Activated CD4-positive, alpha-beta T cell treated with anti-CD3 and anti-CD28 coated beads for 48 hours (primary cell): Measurements from ENCODE around the gene KIAA0513.
A peak's percentile ranks its signal among the peaks of the same experiment; 100 is the strongest.

Source experiments
- DNase-seq: peaks from one replicate; pipeline ENCODE4 v3.0.0-alpha.2; 2020

The KIAA0513 gene

GRCh38 chr16:85027349-85027957 is at the start of gene KIAA0513:
KIAA0513 (plus strand) TSS chr16:85027795; CDS start chr16:85067072, 39,277 bp downstream.
- peak; percentile 97 for DNase-seq

- no peak for DNase-seq
Measured at GRCh38 chr16:84979516-84979915, 48.1 kb upstream of the KIAA0513 start.

- DNase-seq = no peak
Measured at GRCh38 chr16:84982434-84982833, 45.2 kb upstream of the KIAA0513 start.

DNA sequence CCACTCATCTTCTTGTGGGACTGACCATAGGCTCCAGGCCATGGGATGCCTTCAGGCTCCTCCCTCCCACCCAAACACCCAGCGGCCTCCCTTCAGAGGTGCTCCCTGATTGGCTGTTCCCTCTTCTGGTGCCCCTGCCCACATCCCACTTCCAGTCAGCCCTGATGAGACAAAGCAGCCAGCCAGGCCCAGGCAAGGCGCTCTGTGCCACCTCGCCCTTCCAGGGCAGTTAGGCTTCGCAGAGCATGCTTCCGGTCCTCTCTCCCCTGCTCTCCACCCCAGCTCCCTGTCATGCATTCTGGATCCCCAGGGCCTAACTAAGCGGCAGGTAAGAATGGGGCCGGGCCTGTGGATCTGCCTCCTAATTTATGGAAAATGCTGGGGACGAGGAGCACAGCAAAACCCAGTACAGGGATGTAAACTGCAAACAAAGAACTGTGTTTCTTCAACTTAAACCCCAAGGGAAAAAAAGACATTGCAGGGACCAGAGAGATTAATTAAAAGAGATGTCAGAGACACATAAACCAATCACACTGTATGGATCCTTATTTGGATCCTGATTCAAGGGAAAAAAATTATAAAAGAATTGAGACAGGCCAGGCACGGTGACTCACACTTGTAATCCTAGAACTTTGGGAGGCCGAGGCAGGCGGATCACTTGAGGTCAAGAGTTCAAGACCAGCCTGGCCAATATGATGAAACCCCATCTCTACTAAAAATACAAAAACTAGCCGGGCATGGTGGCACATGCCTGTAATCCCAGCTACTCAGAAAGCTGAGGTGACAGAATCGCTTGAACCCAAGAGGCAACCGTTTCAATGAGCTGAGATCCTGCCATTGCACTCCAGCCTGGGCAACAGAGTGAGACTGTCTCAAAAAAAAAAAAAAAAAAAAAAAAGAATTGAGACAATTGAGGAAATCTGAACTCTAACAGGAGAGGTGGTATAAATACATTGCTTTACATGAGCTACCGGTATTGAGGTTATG is 42.2 kb upstream of the KIAA0513 start:
- no peak for DNase-seq

- DNase-seq = peak; percentile 40
Measured at GRCh38 chr16:84986102-84986501, 41.5 kb upstream of the KIAA0513 start.

- DNase-seq = no peak
Measured at GRCh38 chr16:84986879-84987278, 40.7 kb upstream of the KIAA0513 start.

- no peak for DNase-seq
Measured at GRCh38 chr16:84988328-84989080, 39.1 kb upstream of the KIAA0513 start.

DNA sequence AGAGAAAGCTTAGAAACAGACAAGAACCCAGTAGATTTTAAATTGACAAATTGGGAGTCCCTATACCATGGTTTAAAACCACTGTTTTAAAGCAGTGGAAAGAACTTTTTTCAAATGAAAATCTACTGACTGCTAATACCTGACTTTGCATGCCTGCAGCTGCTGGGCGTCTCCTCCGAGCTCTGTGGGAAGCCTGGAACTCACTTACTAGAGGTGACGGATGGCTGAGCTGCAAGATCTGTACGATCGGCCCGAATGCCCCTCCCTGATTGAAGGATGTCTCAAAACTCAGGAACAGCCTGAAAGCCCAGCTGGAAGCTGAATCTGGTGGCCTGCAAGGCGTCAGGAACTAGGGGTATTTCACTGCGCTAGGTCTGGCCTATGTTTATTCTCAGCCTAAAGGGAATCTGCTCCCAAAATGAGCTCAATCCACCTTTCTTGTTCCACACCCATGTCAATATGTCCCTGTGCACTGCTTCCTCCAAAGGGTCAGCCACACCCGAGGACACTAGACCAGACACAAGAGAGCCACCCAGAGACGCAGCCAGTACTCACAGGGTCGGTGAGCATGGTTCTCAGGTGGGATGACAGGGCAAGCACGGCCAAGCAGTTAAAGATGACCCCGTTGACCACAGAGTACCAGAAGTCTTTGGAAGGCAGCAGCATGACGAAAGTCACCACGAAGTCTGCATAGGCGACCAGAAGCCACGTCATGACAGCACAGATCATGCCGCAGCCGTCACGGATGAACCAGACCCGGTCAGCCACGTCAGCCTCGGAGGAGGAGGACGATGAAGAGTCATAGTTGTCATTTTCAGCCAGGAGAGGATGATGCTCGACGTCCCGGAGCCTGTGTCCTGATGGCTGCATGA is 37.6 kb upstream of the KIAA0513 start:
- no peak for DNase-seq

GRCh38 chr16:84990782-84991181 is 36.8 kb upstream of the KIAA0513 start:
- no peak for DNase-seq

DNA sequence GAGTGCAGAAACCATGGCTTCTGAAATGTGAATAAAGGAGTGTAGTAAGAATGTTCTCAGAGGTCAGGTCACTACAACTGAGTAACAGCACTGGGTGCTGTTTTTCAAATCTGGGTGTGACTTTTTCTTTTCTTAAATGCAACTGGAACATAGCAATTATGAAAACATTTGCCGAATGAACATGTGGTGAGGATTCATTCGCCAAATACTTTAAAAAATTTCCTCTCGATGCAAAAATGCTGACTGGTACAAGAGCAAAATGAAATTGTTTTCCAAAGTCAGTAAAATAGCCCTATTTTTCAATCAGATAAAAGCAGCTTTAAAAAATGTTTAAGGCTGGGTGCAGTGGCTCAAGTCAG is 34.9 kb upstream of the KIAA0513 start:
- no peak for DNase-seq

DNA sequence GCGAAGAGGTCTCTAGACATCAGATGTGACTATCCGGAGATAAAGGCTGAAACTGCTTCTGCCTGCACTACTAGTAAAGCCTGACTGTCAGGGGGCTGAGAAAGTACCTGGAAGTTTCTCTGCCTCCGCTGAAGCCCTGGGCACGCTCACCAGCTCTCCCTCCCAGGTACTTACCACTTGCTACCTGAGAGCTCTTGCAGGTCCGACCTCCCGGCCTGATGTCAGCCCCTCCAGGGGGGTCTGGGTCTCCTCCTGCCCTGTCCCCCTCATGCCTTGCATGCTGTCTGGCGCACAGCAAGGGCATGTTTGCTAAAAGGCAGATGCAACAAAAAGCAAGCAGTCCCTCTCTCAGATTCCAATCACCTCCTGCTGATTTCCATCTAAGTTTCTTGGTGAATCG is 33.7 kb upstream of the KIAA0513 start:
- DNase-seq = no peak

- DNase-seq = peak; percentile 36
Measured at GRCh38 chr16:84995663-84996062, 31.9 kb upstream of the KIAA0513 start.

DNA sequence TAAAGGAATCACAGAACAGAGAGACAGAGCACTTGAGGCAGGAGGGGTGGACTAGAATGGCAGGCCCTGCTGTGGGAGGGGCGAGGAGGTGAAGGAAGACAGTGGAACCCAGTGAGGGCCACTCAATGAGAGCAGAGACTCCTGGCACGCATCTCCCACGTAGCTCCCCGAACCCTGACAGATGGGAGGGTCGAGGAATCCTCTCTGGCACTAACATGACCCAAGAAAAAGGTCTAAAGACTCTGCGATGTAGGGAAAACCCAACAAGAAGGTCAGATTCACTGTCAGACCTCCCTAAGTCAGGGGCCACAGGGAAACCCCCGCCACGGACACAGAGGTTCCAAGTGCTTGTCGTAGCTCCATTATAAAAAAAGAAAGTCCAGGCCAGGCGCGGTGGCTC is 31.2 kb upstream of the KIAA0513 start:
- no peak for DNase-seq

- DNase-seq = no peak
Measured at GRCh38 chr16:84999200-84999599, 28.4 kb upstream of the KIAA0513 start.

- no peak for DNase-seq
Measured at GRCh38 chr16:84999857-85000480, 27.6 kb upstream of the KIAA0513 start.

DNA sequence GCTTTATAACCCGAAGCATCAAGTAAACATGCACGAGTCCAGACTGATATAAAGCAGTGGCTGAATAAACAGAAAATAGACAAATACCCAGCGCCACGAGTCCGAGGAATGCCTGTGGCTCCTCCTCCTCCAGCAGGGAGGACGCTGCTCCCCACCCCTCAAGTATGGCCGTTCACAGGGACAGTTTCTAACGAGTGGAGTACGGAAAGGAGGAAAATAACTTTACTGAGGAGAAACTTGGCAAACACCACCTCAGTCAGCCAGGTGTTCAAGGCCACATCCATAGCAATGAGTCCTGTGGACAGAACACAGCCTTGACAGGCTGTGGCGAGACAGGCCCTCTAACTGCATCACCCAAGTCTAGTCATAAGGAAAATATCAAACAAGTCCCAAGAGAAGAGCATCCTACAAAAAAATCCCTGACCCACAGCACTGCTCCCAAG is 25.5 kb upstream of the KIAA0513 start:
- DNase-seq = no peak

DNA sequence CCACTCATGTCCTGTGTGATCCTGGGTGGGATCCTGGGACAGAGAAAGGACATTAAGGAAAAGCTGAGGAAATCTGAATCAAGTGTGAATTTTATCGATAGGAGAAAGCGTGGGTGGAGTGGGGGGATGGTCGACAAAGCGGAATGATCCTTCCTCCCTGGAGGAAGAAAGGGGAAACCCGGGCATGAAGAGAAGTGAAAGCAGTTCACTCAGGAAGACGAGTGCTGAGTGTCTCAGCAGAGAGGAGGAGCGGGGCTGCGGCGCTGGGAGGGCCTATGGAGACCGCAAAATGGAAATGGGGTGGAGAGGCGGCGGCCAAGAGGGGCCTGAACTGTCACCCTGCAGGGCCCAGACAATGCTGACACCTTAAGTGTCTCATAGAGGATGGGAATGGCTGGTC is 25.0 kb upstream of the KIAA0513 start:
- no peak for DNase-seq

DNA sequence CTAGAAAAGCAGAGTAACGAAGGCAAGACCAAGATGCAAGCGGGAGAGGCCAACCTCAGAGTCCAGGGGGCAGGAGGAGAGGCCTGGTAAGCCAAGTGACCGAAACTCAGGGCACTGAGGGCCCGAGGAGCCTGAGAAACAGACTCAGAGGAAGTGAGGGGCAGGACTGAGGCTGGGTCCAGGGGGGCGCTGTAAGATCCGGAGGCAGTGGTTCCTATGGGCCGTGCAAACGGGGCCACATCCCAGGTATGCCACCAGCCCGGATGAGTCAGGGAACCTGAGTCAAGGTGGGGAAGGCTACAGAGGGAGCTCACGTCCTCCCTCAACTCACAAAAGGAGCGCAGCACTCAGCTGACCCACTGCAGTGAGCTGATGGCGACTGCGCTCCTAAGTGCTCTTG is 24.5 kb upstream of the KIAA0513 start:
- no peak for DNase-seq

DNA sequence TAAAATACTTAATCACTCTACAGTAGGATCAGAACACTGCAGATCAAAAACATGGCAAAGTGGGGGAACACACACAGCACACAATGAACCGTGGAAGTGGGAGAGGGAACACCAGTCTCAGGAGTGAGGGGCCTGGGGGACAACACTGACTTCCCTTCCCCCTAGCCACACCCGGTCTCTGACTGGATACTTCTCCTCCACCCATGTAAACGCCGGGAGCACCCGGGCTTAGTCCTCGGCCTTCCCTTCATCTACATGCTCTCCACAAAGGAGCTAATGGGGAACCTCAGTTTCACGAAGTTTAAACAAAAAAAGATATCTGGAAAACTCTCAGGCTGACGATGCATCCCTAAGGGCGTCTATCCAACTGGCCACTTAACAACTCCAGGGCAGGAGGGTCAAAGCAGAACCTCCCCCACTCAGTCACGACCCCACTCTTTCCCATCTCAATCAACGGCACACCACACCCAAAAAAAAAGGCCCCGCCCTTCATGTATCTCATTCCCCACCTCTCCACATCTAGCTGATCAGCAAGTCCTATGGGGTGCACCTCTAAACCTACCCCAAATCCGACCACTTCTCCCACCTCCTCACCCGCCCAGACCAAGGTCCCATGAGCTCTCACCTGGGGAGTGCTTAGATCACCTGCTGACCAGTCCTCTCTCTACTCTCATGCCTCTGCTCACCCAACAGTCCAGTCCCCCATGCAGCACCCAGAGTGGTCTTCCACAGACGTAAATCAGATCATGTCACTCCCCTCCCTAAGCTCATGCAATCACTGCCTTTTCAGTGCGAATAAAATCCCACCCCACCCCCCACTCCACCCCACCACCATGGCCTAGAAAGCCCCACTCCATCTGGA is 23.6 kb upstream of the KIAA0513 start:
- no peak for DNase-seq

DNA sequence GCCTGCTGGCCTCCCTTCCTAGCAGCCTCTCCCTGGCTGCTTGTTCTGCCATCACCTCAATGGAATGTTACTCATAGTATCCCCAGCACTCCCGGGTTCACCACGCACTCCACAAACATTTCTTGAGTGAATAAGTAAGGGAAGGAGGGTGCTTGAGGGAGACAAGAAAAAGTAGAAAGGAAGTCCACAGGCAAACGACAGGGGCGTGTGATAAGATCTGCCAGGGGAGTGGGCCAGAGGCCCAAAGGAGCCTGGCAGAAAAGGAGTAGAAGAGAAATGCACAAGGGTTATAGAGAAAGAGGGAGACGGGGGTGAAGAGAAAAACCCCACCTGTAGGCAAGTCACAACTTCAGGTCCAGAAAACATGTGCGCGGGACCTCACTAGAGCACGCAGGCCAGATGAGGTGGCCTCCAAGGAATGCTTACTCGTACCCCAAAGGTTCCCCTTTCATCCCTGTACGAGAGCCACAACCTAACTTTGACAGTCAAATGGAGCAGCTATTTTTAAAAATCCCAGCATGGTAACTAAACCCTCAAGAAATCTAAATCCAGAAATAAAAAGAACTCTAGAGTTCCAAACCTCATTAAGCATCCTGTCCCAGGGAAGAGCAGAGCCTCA is 22.9 kb upstream of the KIAA0513 start:
- DNase-seq = no peak
